ENCODE data around the gene ZNF514. TPM values are rescaled to one million over a fixed set of nuclear protein-coding genes. Genes with fewer than 3 reads are reported as not detected.

The ZNF514 gene
- 10 to 100 TPM; 27.8 to 37.1 TPM for total RNA-seq
- polyA plus RNA-seq (2013, experiment 1 of 2), result 19.8 TPM
- polyA plus RNA-seq (2013, experiment 2 of 2), result 19.8 TPM
- long read RNA-seq, experiment 1, partial matches to known transcripts, result 0 of 2 reads
- long read RNA-seq, experiment 1, other reads (novel, unspliced or antisense), result 2 of 2 reads
- long read RNA-seq, experiment 2, partial matches to known transcripts, result 1 of 12 reads
- long read RNA-seq, experiment 2, other reads (novel, unspliced or antisense), result 9 of 12 reads
- long read RNA-seq, experiment 3, full-length matches to known transcripts, result 13 of 22 reads
- long read RNA-seq, experiment 3, partial matches to known transcripts, result 0 of 22 reads
- long read RNA-seq, experiment 3, other reads (novel, unspliced or antisense), result 9 of 22 reads
- long read RNA-seq, experiment 4, partial matches to known transcripts, result 0 of 8 reads
- long read RNA-seq, experiment 4, other reads (novel, unspliced or antisense), result 7 of 8 reads

DNA sequence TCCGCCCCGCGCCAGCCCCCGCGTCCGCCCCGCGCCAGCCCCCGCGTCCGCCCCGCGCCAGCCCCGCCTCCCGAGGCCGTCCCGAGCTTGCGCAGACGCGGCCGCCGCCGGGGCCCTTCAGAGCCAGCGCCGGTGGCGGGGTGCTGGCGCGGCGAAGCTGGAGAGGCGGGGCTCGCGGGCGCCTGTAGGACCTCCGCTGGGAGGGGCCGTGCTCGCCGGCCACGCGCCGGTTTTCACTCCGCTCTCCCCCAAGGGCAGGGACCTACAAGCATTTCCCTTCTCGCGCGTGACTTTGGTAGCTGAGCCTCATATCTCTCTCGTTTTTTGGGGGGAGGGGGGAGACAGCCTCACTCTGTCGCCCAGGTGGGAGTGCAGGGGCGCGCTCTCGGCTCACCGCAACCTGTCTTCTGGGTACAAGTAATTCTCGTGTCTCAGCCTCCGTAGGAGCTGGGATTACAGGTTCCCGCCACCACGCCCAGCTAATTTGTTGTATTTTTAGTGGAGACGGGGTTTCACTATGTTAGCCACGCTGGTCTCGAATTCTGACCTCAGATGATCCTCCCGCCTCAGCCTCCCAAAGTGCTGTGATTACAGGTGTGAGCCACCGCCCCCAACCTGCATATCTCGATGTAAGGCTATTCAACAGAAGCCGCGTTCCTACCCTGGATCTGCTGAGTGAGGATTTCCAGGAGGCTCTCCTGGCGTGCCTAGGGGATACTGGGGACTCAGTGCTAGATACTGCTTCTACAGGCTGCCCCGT is at the start of gene ZNF514:
Gene ZNF514, minus strand, starts transcription at position 159 of the 760 bp plus-strand sequence. CDS start 6,595 bp downstream, outside the sequence.
- Mint-ChIP-seq H3K27me3 (ENCODE audit: insufficient read depth) (peaks cover 4% of the 10 kb centered on the region), H3K4me3 (peak within 1 kb of the TSS; percentile 75), H3K9me3 (no peaks in the 10 kb centered on the region), H3K36me3 (ENCODE audit: low read depth) (peaks cover 33% of the 10 kb centered on the region), H3K4me1 (peaks cover 16% of the 10 kb centered on the region), H3K27ac (peak within 1 kb of the TSS; percentile 79)
- Histone ChIP-seq H3K27me3 (ENCODE audit: control insufficient read depth, insufficient read depth, low read length, poor library complexity, severe bottlenecking) (no peaks in the 10 kb centered on the region), H3K9me3 (ENCODE audit: control insufficient read depth, low read length) (peaks cover 22% of the 10 kb centered on the region), H3K9ac (ENCODE audit: extremely low read depth, low read length, poor library complexity, severe bottlenecking) (peak within 1 kb of the TSS; percentile 40), H3K4me3 (ENCODE audit: low read length) (peak within 1 kb of the TSS; percentile 85), H3K27ac (ENCODE audit: low read depth, low read length) (no peak within 1 kb of the TSS), H3K4me1 (ENCODE audit: control insufficient read depth, insufficient read depth, low read length) (no peaks in the 10 kb centered on the region), H3K36me3 (ENCODE audit: control insufficient read depth, insufficient read depth, low read length) (peaks cover 17% of the 10 kb centered on the region)
- TF ChIP-seq, protein P1, sequence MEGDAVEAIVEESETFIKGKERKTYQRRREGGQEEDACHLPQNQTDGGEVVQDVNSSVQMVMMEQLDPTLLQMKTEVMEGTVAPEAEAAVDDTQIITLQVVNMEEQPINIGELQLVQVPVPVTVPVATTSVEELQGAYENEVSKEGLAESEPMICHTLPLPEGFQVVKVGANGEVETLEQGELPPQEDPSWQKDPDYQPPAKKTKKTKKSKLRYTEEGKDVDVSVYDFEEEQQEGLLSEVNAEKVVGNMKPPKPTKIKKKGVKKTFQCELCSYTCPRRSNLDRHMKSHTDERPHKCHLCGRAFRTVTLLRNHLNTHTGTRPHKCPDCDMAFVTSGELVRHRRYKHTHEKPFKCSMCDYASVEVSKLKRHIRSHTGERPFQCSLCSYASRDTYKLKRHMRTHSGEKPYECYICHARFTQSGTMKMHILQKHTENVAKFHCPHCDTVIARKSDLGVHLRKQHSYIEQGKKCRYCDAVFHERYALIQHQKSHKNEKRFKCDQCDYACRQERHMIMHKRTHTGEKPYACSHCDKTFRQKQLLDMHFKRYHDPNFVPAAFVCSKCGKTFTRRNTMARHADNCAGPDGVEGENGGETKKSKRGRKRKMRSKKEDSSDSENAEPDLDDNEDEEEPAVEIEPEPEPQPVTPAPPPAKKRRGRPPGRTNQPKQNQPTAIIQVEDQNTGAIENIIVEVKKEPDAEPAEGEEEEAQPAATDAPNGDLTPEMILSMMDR (conservative IDR thresholded peaks at IDR 0.05), result no peak
- 13 to 49% methylated on average over 17 to 64 of the region's 64 CpGs for WGBS, 2 experiments (ENCODE audit: insufficient coverage in 1 of 2, insufficient read length in 1 of 2)
- peak; percentile 86 for DNase-seq

DNA sequence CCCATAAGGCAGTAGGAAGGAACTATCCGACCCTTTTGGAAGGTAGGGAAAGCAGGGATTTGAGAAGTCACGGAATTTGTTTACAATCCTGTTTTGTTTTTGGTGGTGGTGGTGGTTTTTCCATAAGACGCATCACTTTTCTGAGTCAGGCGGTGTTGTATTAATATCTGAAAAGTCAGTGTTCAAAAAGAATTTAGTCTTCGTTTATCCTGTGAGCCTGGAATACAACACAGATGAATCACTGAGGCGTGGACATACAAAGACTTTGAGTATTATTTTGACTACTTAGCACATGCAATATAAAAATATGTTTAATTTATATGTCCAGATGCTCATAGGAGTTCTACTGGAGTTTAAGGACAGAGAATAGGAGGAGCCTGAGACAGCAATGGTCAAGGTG is 48.5 kb upstream of the ZNF514 start:
- peaks cover 9% of the 10 kb centered on the region for H3K4me1 Mint-ChIP-seq
- H3K36me3 Mint-ChIP-seq (ENCODE audit: low read depth), result peaks cover 48% of the 10 kb centered on the region
- Histone ChIP-seq H3K9ac (ENCODE audit: extremely low read depth, low read length, poor library complexity, severe bottlenecking) (peak overlapping the region; percentile 66), H3K4me1 (ENCODE audit: control insufficient read depth, insufficient read depth, low read length) (no peaks in the 10 kb centered on the region), H3K27me3 (ENCODE audit: control insufficient read depth, insufficient read depth, low read length, poor library complexity, severe bottlenecking) (no peaks in the 10 kb centered on the region), H3K27ac (ENCODE audit: low read depth, low read length) (no peak overlapping the region), H3K9me3 (ENCODE audit: control insufficient read depth, low read length) (peaks cover 44% of the 10 kb centered on the region), H3K36me3 (ENCODE audit: control insufficient read depth, insufficient read depth, low read length) (peaks cover 42% of the 10 kb centered on the region), H3K4me3 (ENCODE audit: low read length) (peak overlapping the region; percentile 96)
- peak overlapping the region; percentile 91 for H3K27ac Mint-ChIP-seq
- TF ChIP-seq, protein P1 (conservative IDR thresholded peaks at IDR 0.05), result no peak
- H3K4me3 Mint-ChIP-seq, result peak overlapping the region; percentile 76
- peaks cover 18% of the 10 kb centered on the region for H3K27me3 Mint-ChIP-seq (ENCODE audit: insufficient read depth)
- H3K9me3 Mint-ChIP-seq, result peaks cover 37% of the 10 kb centered on the region
- 77 to 89% methylated on average over 4 to 6 of the region's 6 CpGs for WGBS, 2 experiments (ENCODE audit: insufficient coverage in 1 of 2, insufficient read length in 1 of 2)
- DNase-seq, result no peak

DNA sequence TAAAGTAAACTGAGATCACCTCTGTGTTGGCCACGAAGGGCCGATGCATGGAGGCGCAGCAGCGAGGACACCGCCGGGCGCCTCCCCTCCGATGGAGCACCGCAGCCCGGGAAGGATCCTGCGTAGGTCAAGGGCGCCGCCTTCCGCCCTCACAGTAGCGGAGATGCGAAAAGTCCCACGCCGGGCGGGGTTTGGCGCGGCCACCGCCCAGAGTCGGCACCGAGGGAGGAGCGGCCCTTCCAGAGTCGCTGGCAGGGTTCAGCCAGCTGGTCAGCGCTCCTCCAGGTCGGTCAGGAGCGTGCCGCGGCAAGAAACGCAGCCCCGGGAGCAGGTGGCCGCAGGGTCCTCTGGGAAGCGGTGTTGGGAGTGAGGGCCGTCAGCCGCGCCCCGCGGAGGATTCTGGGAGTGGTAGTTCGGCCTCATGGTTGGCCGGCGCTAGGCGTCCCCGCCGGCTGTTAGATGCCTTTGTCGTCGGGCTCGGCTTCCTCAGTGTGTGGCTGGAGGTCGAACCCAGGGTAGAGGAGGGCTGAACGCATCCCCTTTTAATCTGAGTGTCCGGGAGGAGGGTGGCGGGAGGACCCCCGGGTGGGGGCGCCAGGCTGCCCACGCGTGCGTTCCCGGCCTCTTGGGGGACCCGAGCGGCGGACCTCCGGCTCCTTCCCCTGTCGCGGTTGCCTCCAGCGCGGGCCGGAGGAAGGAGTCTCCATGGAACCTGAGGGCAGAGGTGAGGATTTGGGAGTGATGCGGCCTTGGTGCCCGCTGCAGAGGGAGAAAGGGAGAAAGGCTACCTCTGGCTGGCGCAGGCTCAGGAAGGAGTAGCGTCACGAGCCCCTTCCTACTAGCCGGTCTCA is 47.7 kb upstream of the ZNF514 start, which contains the start of gene ZNF892:
Gene ZNF892, plus strand, starts transcription at position 411 of the 851 bp plus-strand sequence. Its CDS starts 295 bp downstream, at position 706.
- TF ChIP-seq, protein P1 (conservative IDR thresholded peaks at IDR 0.05), result peak; percentile 48
- peak within 1 kb of the TSS; percentile 91 for H3K27ac Mint-ChIP-seq
- peak within 1 kb of the TSS; percentile 84 for H3K27ac ChIP-seq (ENCODE audit: low read depth, low read length)
- peaks cover 34% of the 10 kb centered on the region for H3K36me3 ChIP-seq (ENCODE audit: control insufficient read depth, insufficient read depth, low read length)
- H3K36me3 Mint-ChIP-seq (ENCODE audit: low read depth), result peaks cover 40% of the 10 kb centered on the region
- H3K27me3 ChIP-seq (ENCODE audit: control insufficient read depth, insufficient read depth, low read length, poor library complexity, severe bottlenecking), result no peaks in the 10 kb centered on the region
- H3K9me3 ChIP-seq (ENCODE audit: control insufficient read depth, low read length), result peaks cover 37% of the 10 kb centered on the region
- peak within 1 kb of the TSS; percentile 76 for H3K4me3 Mint-ChIP-seq
- peaks cover 9% of the 10 kb centered on the region for H3K4me1 Mint-ChIP-seq
- H3K4me1 ChIP-seq (ENCODE audit: control insufficient read depth, insufficient read depth, low read length), result no peaks in the 10 kb centered on the region
- 1% methylated on average over 20 to 74 of the region's 74 CpGs for WGBS, 2 experiments (ENCODE audit: insufficient coverage in 1 of 2, insufficient read length in 1 of 2)
- peak within 1 kb of the TSS; percentile 66 for H3K9ac ChIP-seq (ENCODE audit: extremely low read depth, low read length, poor library complexity, severe bottlenecking)
- DNase-seq, result peak; percentile 99
- H3K27me3 Mint-ChIP-seq (ENCODE audit: insufficient read depth), result peaks cover 21% of the 10 kb centered on the region
- H3K9me3 Mint-ChIP-seq, result peaks cover 29% of the 10 kb centered on the region
- H3K4me3 ChIP-seq (ENCODE audit: low read length), result peak within 1 kb of the TSS; percentile 96
